Left lung (tissue), 10 donors: Measurements from ENCODE around the gene AHRR. TPM values are rescaled to one million over a fixed set of nuclear protein-coding genes. Genes with fewer than 3 reads are reported as not detected.
A peak's percentile ranks its signal among the peaks of the same experiment; 100 is the strongest.

ENCODE experiments used
- ATAC-seq: fragments of 200-7000 bp; cut with Tn5 transposase; one replicate; pipeline ENCODE4 v1.9.1; 2020; ENCODE audit warnings: moderate library complexity
- DNase-seq, 4 donors: peaks; one replicate each; pipeline ENCODE4 v3.0.0-alpha.2; 2013 to 2020
- H3K27ac ChIP-seq, 2 donors: fragments of 200-600 bp; sonication (generic) in 1 of 2; one replicate each; pipeline versions ENCODE4 v1.5.0 to v1.8.0; 2020 to 2021
- H3K27me3 ChIP-seq, 2 donors: fragments of 200-600 bp; sonication (generic) in 1 of 2; one replicate each; pipeline versions ENCODE4 v1.5.0 to v1.8.0; 2020 to 2021
- H3K36me3 ChIP-seq, 2 donors: fragments of 200-600 bp; sonication (generic) in 1 of 2; one replicate each; pipeline versions ENCODE4 v1.5.0 to v1.8.0; 2020 to 2021
- H3K4me1 ChIP-seq, 2 donors: fragments of 200-600 bp; one replicate each; pipeline ENCODE4 v1.8.0; 2021
- H3K4me3 ChIP-seq, 2 donors: fragments of 200-600 bp; sonication (generic) in 1 of 2; one replicate each; pipeline versions ENCODE4 v1.5.0 to v1.8.0; 2020 to 2021; ENCODE audit warnings: mild to moderate bottlenecking in 1 of 2
- H3K9me3 ChIP-seq, 2 donors: fragments of 200-600 bp; sonication (generic) in 1 of 2; one replicate each; pipeline versions ENCODE4 v1.5.0 to v1.8.0; 2020 to 2021
- intact Hi-C, 2 donors: fragments of 100-400 bp; cut with DNase I; formaldehyde crosslinking; loops; one replicate each; pipeline versions ENCODE4 v1.11.2 to v1.14.2; 2022
- polyA plus RNA-seq, 6 donors: library from polyadenylated mRNA; unstranded; fragments of 120-200 nt; gene quantifications; one replicate each; pipeline ENCODE4 v1.2.1, GENCODE V29; 2013; ENCODE audit not compliant: insufficient read length in 6 of 6
- total RNA-seq, 2 donors: library from RNA; stranded (reverse); fragmentation: NEBNext Ultra II Directional; extraction: Animal tissue kit (Norgen Biotek cat#: 25700); gene quantifications; one replicate each; pipeline ENCODE4 v1.2.1, GENCODE V29; 2021
- TF ChIP-seq, protein P1 (sequence below), 2 donors: fragments of 200-600 bp; sonication (generic) in 1 of 2; IDR thresholded peaks; one replicate each; pipeline versions ENCODE4 v1.5.0 to v1.8.0; 2021; ENCODE audit warnings: antibody characterized with exemption in 2 of 2
- donor health status: DM: no; HTN: yes; CAD: no.
- donor health status: DM: no; HTN: no; CAD: no.

The AHRR gene
- total and polyA plus RNA-seq, 8 donors: 0.32 to 8.4 (median 4.7) TPM

- no peak overlapping the region for H3K4me3 ChIP-seq
- TF ChIP-seq, protein P1, sequence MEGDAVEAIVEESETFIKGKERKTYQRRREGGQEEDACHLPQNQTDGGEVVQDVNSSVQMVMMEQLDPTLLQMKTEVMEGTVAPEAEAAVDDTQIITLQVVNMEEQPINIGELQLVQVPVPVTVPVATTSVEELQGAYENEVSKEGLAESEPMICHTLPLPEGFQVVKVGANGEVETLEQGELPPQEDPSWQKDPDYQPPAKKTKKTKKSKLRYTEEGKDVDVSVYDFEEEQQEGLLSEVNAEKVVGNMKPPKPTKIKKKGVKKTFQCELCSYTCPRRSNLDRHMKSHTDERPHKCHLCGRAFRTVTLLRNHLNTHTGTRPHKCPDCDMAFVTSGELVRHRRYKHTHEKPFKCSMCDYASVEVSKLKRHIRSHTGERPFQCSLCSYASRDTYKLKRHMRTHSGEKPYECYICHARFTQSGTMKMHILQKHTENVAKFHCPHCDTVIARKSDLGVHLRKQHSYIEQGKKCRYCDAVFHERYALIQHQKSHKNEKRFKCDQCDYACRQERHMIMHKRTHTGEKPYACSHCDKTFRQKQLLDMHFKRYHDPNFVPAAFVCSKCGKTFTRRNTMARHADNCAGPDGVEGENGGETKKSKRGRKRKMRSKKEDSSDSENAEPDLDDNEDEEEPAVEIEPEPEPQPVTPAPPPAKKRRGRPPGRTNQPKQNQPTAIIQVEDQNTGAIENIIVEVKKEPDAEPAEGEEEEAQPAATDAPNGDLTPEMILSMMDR (IDR thresholded peaks at IDR 0.05): no peak
- H3K9me3 ChIP-seq: peaks cover 0 to 7% of the 10 kb centered on the region in 2 donors
- no peaks in the 10 kb centered on the region for H3K4me1 ChIP-seq
- DNase-seq: no peak
- H3K36me3 ChIP-seq: no peaks in the 10 kb centered on the region
- H3K27ac ChIP-seq: no peak overlapping the region
- no peak for ATAC-seq
- H3K27me3 ChIP-seq: no peaks in the 10 kb centered on the region
- intact Hi-C loops: no loop called here
Measured at GRCh38 chr5:385321-385720, 63.8 kb downstream of the AHRR start.

GRCh38 chr5:386432-387341, 65.2 kb downstream of the AHRR start:
- H3K27ac ChIP-seq: no peak overlapping the region
- peaks cover 0 to 7% of the 10 kb centered on the region in 2 donors for H3K9me3 ChIP-seq
- no peak overlapping the region for H3K4me3 ChIP-seq
- no peak for ATAC-seq
- no peaks in the 10 kb centered on the region for H3K4me1 ChIP-seq
- no peaks in the 10 kb centered on the region for H3K36me3 ChIP-seq
- no peak for DNase-seq
- intact Hi-C loops: no loop called here
- TF ChIP-seq, protein P1 (IDR thresholded peaks at IDR 0.05): no peak
- H3K27me3 ChIP-seq: no peaks in the 10 kb centered on the region

DNA sequence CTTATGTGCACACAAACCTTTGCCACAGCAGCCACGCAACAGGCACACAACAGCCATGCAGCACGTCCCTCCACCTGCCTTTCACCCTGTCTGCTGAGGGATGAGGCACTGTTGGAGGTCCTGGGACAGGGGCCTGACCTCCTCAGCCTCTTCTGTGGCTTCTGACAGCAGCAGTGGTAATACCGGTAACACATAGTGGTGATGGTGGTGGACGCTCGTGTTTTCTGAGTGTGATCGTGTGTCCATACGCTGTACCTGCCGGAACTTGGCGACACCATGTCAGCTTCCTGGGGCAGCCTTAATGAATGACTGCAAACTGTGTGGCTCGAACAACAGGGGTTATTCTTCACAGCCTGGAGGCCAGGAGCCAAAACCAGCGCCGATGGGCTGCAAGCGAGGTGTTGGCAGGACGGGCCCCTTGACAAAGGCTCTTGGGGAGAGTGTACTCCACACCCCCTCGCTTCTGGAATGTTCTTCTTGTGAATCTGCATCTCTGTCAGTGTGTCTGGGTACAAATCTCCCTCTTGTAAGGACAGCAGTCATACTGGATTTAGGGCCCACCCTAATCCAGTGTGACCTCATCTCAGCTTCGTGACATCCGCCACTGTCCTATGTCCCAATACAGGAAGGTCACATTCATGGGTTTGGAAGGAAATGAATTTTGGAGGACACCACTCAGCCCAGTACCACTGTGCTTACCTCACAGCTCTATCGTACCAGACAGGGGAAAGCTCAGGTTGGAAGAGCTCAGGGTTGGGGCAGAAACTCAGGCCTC, 66.2 kb downstream of the AHRR start:
- ATAC-seq: no peak
- TF ChIP-seq, protein P1 (IDR thresholded peaks at IDR 0.05): no peak
- H3K36me3 ChIP-seq: no peaks in the 10 kb centered on the region
- no peak overlapping the region for H3K4me3 ChIP-seq
- peaks cover 0 to 7% of the 10 kb centered on the region in 2 donors for H3K9me3 ChIP-seq
- no peaks in the 10 kb centered on the region for H3K4me1 ChIP-seq
- H3K27ac ChIP-seq: no peak overlapping the region
- intact Hi-C loops: no loop called here
- no peak for DNase-seq
- no peaks in the 10 kb centered on the region for H3K27me3 ChIP-seq

DNA sequence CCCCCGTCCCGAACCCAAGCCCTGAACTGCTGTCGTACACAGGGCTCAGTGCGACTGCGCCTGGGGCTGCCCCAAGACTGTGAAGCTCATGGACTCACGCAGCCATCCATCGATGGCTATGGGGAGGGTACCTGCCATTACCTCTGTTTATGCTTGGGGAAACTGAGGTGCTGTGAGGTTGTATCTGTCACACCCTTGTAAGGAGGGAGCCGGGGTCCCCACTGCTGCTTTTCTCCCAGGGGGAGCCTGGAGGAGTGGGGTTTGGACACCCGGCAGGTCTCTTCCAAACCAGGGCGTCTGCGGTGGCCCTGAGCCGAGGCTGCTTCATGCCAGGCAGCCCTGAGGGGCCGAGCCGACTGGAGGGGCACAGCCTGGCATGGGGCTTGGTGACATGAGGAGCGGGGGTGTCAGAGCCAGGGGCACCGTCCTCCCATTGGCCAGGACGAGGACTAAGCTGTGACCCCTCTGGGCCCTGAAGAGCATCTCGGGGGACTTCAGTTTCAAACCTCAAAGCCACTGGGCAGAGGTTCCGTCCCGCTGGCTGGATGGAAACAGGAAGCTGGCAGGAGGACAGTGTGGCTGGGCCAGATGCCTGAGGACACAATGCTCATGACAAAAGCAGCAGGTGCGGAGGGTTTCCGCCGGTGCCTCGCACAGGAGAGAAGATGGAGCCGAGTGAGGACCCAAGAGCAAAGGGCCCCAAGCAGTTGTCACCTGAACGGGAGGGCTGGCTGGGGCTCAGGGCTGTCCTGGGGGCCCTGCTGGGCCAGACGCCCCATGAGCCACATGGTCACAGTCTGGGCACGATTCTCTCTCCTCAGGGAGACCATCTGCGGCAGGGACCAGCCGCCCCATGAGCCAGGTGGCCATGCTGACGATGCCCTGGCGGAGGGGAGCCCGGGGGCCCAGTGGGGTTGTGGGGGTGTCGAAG, 67.0 kb downstream of the AHRR start:
- DNase-seq (peak in 1 of 4 donors; percentile 13), ATAC-seq (no peak)
- Histone ChIP-seq H3K4me3 (no peak overlapping the region), H3K27me3 (no peaks in the 10 kb centered on the region), H3K36me3 (no peaks in the 10 kb centered on the region), H3K27ac (no peak overlapping the region), H3K4me1 (peaks cover 0 to 3% of the 10 kb centered on the region in 2 donors), H3K9me3 (peaks cover 0 to 7% of the 10 kb centered on the region in 2 donors)
- TF ChIP-seq, protein P1 (IDR thresholded peaks at IDR 0.05): no peak
- intact Hi-C loops: no loop called here
